H1 (cell line): ENCODE data around the gene GTF2IRD1. TPM values are rescaled to one million over a fixed set of nuclear protein-coding genes. Genes with fewer than 3 reads are reported as not detected.
A peak's percentile ranks its signal among the peaks of the same experiment; 100 is the strongest.

Source experiments
- CTCF ChIA-PET: fragments of 300-600 bp; sonication (Branson Sonifier 250); formaldehyde crosslinking; loops from one replicate; lab custom pipeline; 2021; ENCODE audit not compliant: partially characterized antibody; lab: Charles Lee
- POLR2A ChIA-PET: fragments of 300-600 bp; sonication (Branson Sonifier 250); formaldehyde crosslinking; loops from one replicate; lab custom pipeline; 2021; ENCODE audit warnings: inconsistent platforms; ENCODE audit not compliant: partially characterized antibody; lab: Charles Lee
- DNase-seq, 2 experiments: peaks; one replicate each; pipeline versions ENCODE4 v3.0.0 to v3.0.0-alpha.2; 2010 to 2022; ENCODE audit warnings: low spot score in 2 of 2, low read depth in 1 of 2, mixed read lengths in 1 of 2
- FAIRE-seq: peaks from 2 replicates; lab custom pipeline; 2011; peaks lifted over from hg19 to GRCh38; lab: Jason Lieb, UNC
- H2AFZ ChIP-seq: 2 replicates; pipeline ENCODE4 v1.8.1; 2012; ENCODE audit warnings: low read length, inconsistent platforms
- H2AK5ac ChIP-seq: 2 replicates; pipeline ENCODE4 v1.6.1; 2013; ENCODE audit warnings: low read depth, low read length
- H2BK120ac ChIP-seq: replicated peaks from 2 replicates; pipeline ENCODE3; 2013; ENCODE audit warnings: low read depth, low read length, inconsistent platforms
- H2BK12ac ChIP-seq: 2 replicates; pipeline ENCODE4 v1.6.1; 2013; ENCODE audit warnings: low read depth, low read length
- H2BK15ac ChIP-seq: 2 replicates; pipeline ENCODE4 v1.6.1; 2013; ENCODE audit warnings: low read length
- H2BK20ac ChIP-seq: 2 replicates; pipeline ENCODE4 v1.6.1; 2013; ENCODE audit warnings: low read length
- H2BK5ac ChIP-seq: 2 replicates; pipeline ENCODE4 v1.6.1; 2013; ENCODE audit warnings: low read depth, low read length
- H3K14ac ChIP-seq: 2 replicates; pipeline ENCODE4 v1.6.1; 2013; ENCODE audit warnings: inconsistent platforms; ENCODE audit not compliant: insufficient read length
- H3K18ac ChIP-seq: 2 replicates; pipeline ENCODE4 v1.6.1; 2013; ENCODE audit warnings: low read length; ENCODE audit errors: extremely low read depth
- H3K23ac ChIP-seq: 2 replicates; pipeline ENCODE4 v1.6.1; 2013; ENCODE audit warnings: inconsistent platforms; ENCODE audit not compliant: insufficient read length
- H3K23me2 ChIP-seq: 2 replicates; pipeline ENCODE4 v1.6.1; 2013; ENCODE audit warnings: low read depth, low read length
- H3K27ac ChIP-seq: 2 replicates; pipeline ENCODE4 v1.6.1; 2011; ENCODE audit warnings: low read depth, low read length, inconsistent platforms
- H3K27me3 ChIP-seq, 4 experiments: replicated peaks in 1 of 4; 1 replicate in 1 of 4; 2 replicates in 3 of 4; pipeline versions ENCODE4 v1.6.1 to v1.8.1; 2011 to 2013; ENCODE audit warnings: low read length in 3 of 4, mild to moderate bottlenecking in 3 of 4, inconsistent platforms in 2 of 4, mixed read lengths in 2 of 4, moderate library complexity in 1 of 4; ENCODE audit not compliant: control insufficient read depth in 3 of 4, insufficient read depth in 3 of 4; ENCODE audit errors: extremely low read depth in 1 of 4
- H3K36me3 ChIP-seq, 4 experiments: 2 replicates each; pipeline versions ENCODE4 v1.6.1 to v1.8.1; 2011 to 2013; ENCODE audit warnings: mild to moderate bottlenecking in 4 of 4, low read length in 3 of 4, moderate library complexity in 2 of 4, control low read depth in 1 of 4, inconsistent platforms in 1 of 4; ENCODE audit not compliant: insufficient read depth in 4 of 4, control insufficient read depth in 2 of 4
- H3K4ac ChIP-seq: replicated peaks from 2 replicates; pipeline ENCODE3; 2013; ENCODE audit warnings: low read length, low read depth, mixed read lengths, inconsistent platforms; ENCODE audit not compliant: insufficient read length
- H3K4me1 ChIP-seq, 4 experiments: replicated peaks in 1 of 4; 1 replicate in 1 of 4; 2 replicates in 3 of 4; pipeline versions ENCODE4 v1.6.1 to v1.8.1; 2011 to 2013; ENCODE audit warnings: low read length in 3 of 4, inconsistent platforms in 2 of 4, mixed read lengths in 1 of 4; ENCODE audit not compliant: insufficient read depth in 4 of 4, control insufficient read depth in 3 of 4
- H3K4me2 ChIP-seq, 2 experiments: 2 replicates each; pipeline versions ENCODE4 v1.6.1 to v1.8.1; 2011 to 2013; ENCODE audit warnings: low read depth in 2 of 2, low read length in 2 of 2, control low read depth in 1 of 2, inconsistent platforms in 1 of 2, mild to moderate bottlenecking in 1 of 2; ENCODE audit not compliant: insufficient read depth in 1 of 2
- H3K4me3 ChIP-seq, 4 experiments: fragments of 200-600, 300-600 bp in 1 of 4; sonication (generic), shearing (Covaris generic), sonication (Bioruptor Twin) in 1 of 4; 2 replicates each; pipeline versions ENCODE4 v1.5.1 to v1.8.1; 2011 to 2016; ENCODE audit warnings: low read length in 4 of 4, low read depth in 3 of 4, control low read depth in 2 of 4, inconsistent platforms in 2 of 4, mild to moderate bottlenecking in 2 of 4, mixed read lengths in 1 of 4, moderate library complexity in 1 of 4; ENCODE audit not compliant: insufficient read depth in 2 of 4; ENCODE audit errors: extremely low read depth in 1 of 4
- H3K56ac ChIP-seq: replicated peaks from 2 replicates; pipeline ENCODE3; 2013; ENCODE audit warnings: low read depth, mild to moderate bottlenecking, mixed read lengths, low read length, inconsistent platforms; ENCODE audit not compliant: insufficient read length
- H3K79me1 ChIP-seq: 2 replicates; pipeline ENCODE4 v1.6.1; 2013; ENCODE audit warnings: low read depth, low read length, control low read depth
- H3K79me2 ChIP-seq, 2 experiments: 2 replicates each; pipeline versions ENCODE4 v1.6.1 to v1.8.1; 2012 to 2013; ENCODE audit warnings: low read length in 2 of 2, mild to moderate bottlenecking in 2 of 2, inconsistent platforms in 1 of 2; ENCODE audit not compliant: insufficient read depth in 2 of 2, control insufficient read depth in 1 of 2
- H3K9ac ChIP-seq, 4 experiments: replicated peaks in 1 of 4; 1 replicate in 1 of 4; 2 replicates in 3 of 4; pipeline versions ENCODE4 v1.6.1 to v1.8.1; 2011 to 2013; ENCODE audit warnings: low read depth in 3 of 4, low read length in 3 of 4, control low read depth in 2 of 4, mild to moderate bottlenecking in 2 of 4, moderate library complexity in 2 of 4, inconsistent platforms in 1 of 4; ENCODE audit errors: extremely low read depth in 1 of 4
- H3K9me3 ChIP-seq, 2 experiments: 2 replicates each; pipeline versions ENCODE4 v1.6.1 to v1.8.1; 2012 to 2013; ENCODE audit warnings: mild to moderate bottlenecking in 2 of 2, moderate library complexity in 2 of 2, control low read depth in 1 of 2, inconsistent platforms in 1 of 2, low read depth in 1 of 2, low read length in 1 of 2, mixed read lengths in 1 of 2; ENCODE audit not compliant: insufficient read depth in 2 of 2
- H4K20me1 ChIP-seq, 2 experiments: replicated peaks in 1 of 2; 2 replicates each; pipeline versions ENCODE3 to v1.8.1; 2011 to 2013; ENCODE audit warnings: inconsistent platforms in 2 of 2, low read length in 2 of 2, mild to moderate bottlenecking in 1 of 2; ENCODE audit not compliant: insufficient read depth in 2 of 2, control insufficient read depth in 1 of 2
- H4K5ac ChIP-seq: 2 replicates; pipeline ENCODE4 v1.6.1; 2013; ENCODE audit warnings: low read length, low read depth, mixed read lengths, inconsistent platforms; ENCODE audit not compliant: insufficient read length
- H4K8ac ChIP-seq: 2 replicates; pipeline ENCODE4 v1.8.0; 2013; ENCODE audit warnings: mild to moderate bottlenecking, moderate library complexity, low read length, inconsistent platforms; ENCODE audit not compliant: insufficient read depth; ENCODE audit errors: extremely low read depth
- H4K91ac ChIP-seq: replicated peaks from 2 replicates; pipeline ENCODE3; 2013; ENCODE audit warnings: low read length, mixed read lengths, inconsistent platforms; ENCODE audit not compliant: insufficient read length
- BCL11A ChIP-seq, 2 experiments: IDR thresholded peaks; one replicate each; pipeline ENCODE4 v1.6.1; 2011; ENCODE audit warnings: low read depth in 2 of 2, low read length in 2 of 2, mild to moderate bottlenecking in 2 of 2
- CEBPB ChIP-seq: IDR thresholded peaks from 2 replicates; pipeline ENCODE4 v1.6.1; 2012; ENCODE audit warnings: low read depth, low read length
- CREB1 ChIP-seq: IDR thresholded peaks from 2 replicates; pipeline ENCODE4 v1.6.1; 2012; ENCODE audit warnings: inconsistent platforms
- EZH2 ChIP-seq: fragments of 200-600 bp; sonication (generic); IDR thresholded peaks from 2 replicates; pipeline ENCODE4 v1.7.1; 2012; ENCODE audit warnings: low read depth, mild to moderate bottlenecking, moderate library complexity, low read length, inconsistent platforms; ENCODE audit not compliant: severe bottlenecking
- FOSL1 ChIP-seq: IDR thresholded peaks from 2 replicates; pipeline ENCODE4 v1.6.1; 2011; ENCODE audit warnings: mild to moderate bottlenecking, low read depth, low read length, moderate library complexity; ENCODE audit not compliant: insufficient read depth
- GTF2F1 ChIP-seq: IDR thresholded peaks from 2 replicates; pipeline ENCODE4 v1.6.1; 2012; ENCODE audit warnings: low read depth, low read length, improper control_type of control experiment, borderline replicate concordance
- JUN ChIP-seq: IDR thresholded peaks from 2 replicates; pipeline ENCODE4 v1.6.1; 2011; ENCODE audit warnings: low read depth, mild to moderate bottlenecking, improper control_type of control experiment, low read length
- KDM4A ChIP-seq: IDR thresholded peaks from one replicate; pipeline ENCODE4 v1.7.1; 2012; ENCODE audit warnings: low read depth, mild to moderate bottlenecking, moderate library complexity, low read length, inconsistent platforms; ENCODE audit not compliant: severe bottlenecking
- PHF8 ChIP-seq: fragments of 200-600 bp; sonication (generic); conservative IDR thresholded peaks from 2 replicates; pipeline ENCODE4 v1.7.1; 2012; ENCODE audit warnings: low read depth, mild to moderate bottlenecking, inconsistent platforms, low read length, moderate library complexity
- RAD21 ChIP-seq, 2 experiments: IDR thresholded peaks in 1 of 2; conservative IDR thresholded peaks in 1 of 2; 2 replicates each; pipeline ENCODE4 v1.6.1; 2011; ENCODE audit warnings: low read depth in 2 of 2, low read length in 2 of 2, improper control_type of control experiment in 1 of 2, inconsistent platforms in 1 of 2, mild to moderate bottlenecking in 1 of 2, moderate library complexity in 1 of 2
- RFX5 ChIP-seq: IDR thresholded peaks from 2 replicates; pipeline ENCODE4 v1.6.1; 2011; ENCODE audit warnings: low read depth, low read length, improper control_type of control experiment, borderline replicate concordance
- SIRT6 ChIP-seq: IDR thresholded peaks from one replicate; pipeline ENCODE4 v1.7.1; 2012; ENCODE audit warnings: low read length, inconsistent platforms
- WGBS, 2 experiments: shearing (Covaris generic) in 1 of 2; methylation state at CpG; one replicate each; pipeline versions ENCODE4 v1.1.6 to v1.1.7; 2013 to 2015; ENCODE audit warnings: low lambda C conversion rate in 2 of 2, mixed read lengths in 2 of 2, inconsistent platforms in 1 of 2, low coverage in 1 of 2, missing lambda C conversion rate in 1 of 2; ENCODE audit not compliant: insufficient replicate concordance in 2 of 2, insufficient coverage in 1 of 2, insufficient read length in 1 of 2; ENCODE audit errors: extremely low coverage in 1 of 2, missing lambda C conversion rate in 1 of 2; 5-methylcytosine and 5-hydroxymethylcytosine counted together
- polyA plus RNA-seq, 7 experiments: library from polyadenylated mRNA; depleted of rRNA in 3 of 7; stranded (reverse) in 5 of 7; unstranded in 2 of 7; fragments of >200 nt in 5 of 7; fragments of 200-250 nt in 2 of 7; gene quantifications; 1 replicate in 5 of 7; 2 replicates in 1 of 7; 4 replicates in 1 of 7; pipeline versions ENCODE4 v1.2.1 to v1.2.3, GENCODE V29; 2011 to 2013; ENCODE audit warnings: missing spikeins in 2 of 7, mixed read lengths in 2 of 7
- total RNA-seq: library from RNA; stranded (reverse); fragmentation: NEBNext Ultra II Directional; extraction: Animal tissue kit (Norgen Biotek cat#: 25700); gene quantifications from 2 replicates; pipeline ENCODE4 v1.2.1, GENCODE V29; 2021

Gene GTF2IRD1
- total and polyA plus RNA-seq, 2 of the 8 experiments (the other 6 are each of a cell fraction or from before 2014, with no cell fraction given): 27.4 to 45.4 TPM

DNA sequence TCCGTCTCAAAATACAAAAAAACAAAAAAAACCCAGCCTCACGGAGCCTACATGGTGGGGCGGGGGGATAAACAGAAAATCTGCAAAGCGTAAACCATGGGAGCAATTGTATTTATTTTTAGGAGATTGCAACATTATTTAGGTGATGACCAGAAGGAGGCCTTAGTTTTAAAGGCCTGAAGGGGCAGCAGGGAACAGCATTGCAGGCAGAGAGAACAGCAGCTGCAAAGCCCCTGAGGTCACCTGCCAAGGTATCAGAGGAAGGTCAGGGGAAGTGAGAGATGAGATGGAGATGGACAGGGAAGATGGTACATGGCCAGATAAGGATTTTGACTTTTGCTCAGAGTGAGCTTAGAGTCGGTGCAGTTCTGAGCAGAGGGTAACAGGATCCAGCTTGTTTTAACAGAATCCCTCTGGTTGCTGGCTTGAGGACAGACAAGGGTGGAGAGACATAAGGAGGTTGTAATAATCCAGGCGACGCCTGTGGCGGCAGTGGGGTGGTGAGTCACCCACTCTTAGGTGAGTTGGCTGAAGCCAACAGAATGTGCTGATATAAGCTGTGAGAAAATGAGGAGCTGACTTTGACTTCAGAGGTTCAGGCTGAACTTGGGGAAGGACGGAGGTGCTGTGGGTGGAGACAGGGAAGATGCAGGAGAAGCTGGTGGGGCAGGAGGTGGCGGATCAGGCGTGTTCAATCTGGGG lies 121.5 kb downstream of the GTF2IRD1 start:
- Histone ChIP-seq H2BK120ac (no peak overlapping the region), H3K18ac (no peak overlapping the region), H3K56ac (no peak overlapping the region), H4K20me1 (no peaks in the 10 kb centered on the region), H3K4ac (no peak overlapping the region), H3K9me3 (no peaks in the 10 kb centered on the region), H3K23ac (no peak overlapping the region), H2BK20ac (no peak overlapping the region), H3K23me2 (no peaks in the 10 kb centered on the region), H3K4me3 (no peak overlapping the region), H3K27me3 (no peaks in the 10 kb centered on the region), H3K79me1 (no peaks in the 10 kb centered on the region), H2BK12ac (0 out of 2 replicates have a peak overlapping the region, but pooled peaks have one; percentile 27), H3K79me2 (no peaks in the 10 kb centered on the region), H4K5ac (no peak overlapping the region), H3K14ac (no peak overlapping the region), H3K9ac (no peak overlapping the region), H2AFZ (no peak overlapping the region), H2BK15ac (no peak overlapping the region), H3K27ac (no peak overlapping the region), H2BK5ac (no peak overlapping the region; the same call in 1 of the 2 replicates), H3K4me1 (no peaks in the 10 kb centered on the region), H3K4me2 (no peak overlapping the region), H4K8ac (peak overlapping the region; percentile 91; the same call in 1 of the 2 replicates), H3K36me3 (peaks cover 0 to 7% (median 0%) of the 10 kb centered on the region in 4 experiments; a peak in 1 of 8 replicates), H4K91ac (no peak overlapping the region), H2AK5ac (no peak overlapping the region)
- CTCF ChIA-PET: interaction anchor here (0.5 to 12.9 kb wide), 4 partner anchors 9 to 22 kb away, joined by 3 to 84 read pairs (median 4); no protein-coding TSS in a partner anchor
- 93% methylated on average over 11 of the region's 11 CpGs; no CpG with 5 or more reads in 1 of the 2 experiments for WGBS, 2 experiments
- POLR2A ChIA-PET: no interaction called here
- no peak for FAIRE-seq
- DNase-seq: no peak
- TF ChIP-seq CREB1: no peak
- TF ChIP-seq FOSL1: no peak
- TF ChIP-seq CEBPB: no peak
- no peak for TF ChIP-seq SIRT6
- TF ChIP-seq EZH2: no peak
- no peak for TF ChIP-seq KDM4A
- TF ChIP-seq JUN: no peak
- no peak for TF ChIP-seq RAD21 (IDR thresholded peaks at IDR 0.05 in 1 of 2, conservative IDR thresholded peaks at IDR 0.05 in 1 of 2; ENCODE audit: low read depth in 2 of 2, low read length in 2 of 2)
- no peak for TF ChIP-seq GTF2F1
- TF ChIP-seq BCL11A (IDR thresholded peaks at IDR 0.05; ENCODE audit: low read depth in 2 of 2, low read length in 2 of 2): no peak
- no peak for TF ChIP-seq RFX5
- no peak for TF ChIP-seq PHF8
